Uterus (tissue), 4 donors: Measurements from ENCODE around the gene CCAR1. TPM values are rescaled to one million over a fixed set of nuclear protein-coding genes. Genes with fewer than 3 reads are reported as not detected.
"Not testable (repeated sequence)": the region's sequence is repeated elsewhere in the genome, so short reads cannot be mapped to it uniquely, and the experiment has no call there.

Experiments used
- DNase-seq, 2 donors: peaks; one replicate each; pipeline ENCODE4 v3.0.0-alpha.2; 2019 to 2020
- H3K27ac ChIP-seq, 2 donors: fragments of 200-600 bp; sonication (generic); 1 replicate in 1 of 2; 2 replicates in 1 of 2; pipeline ENCODE4 v1.5.1; 2016 to 2018
- H3K27me3 ChIP-seq, 2 donors: fragments of 200-600 bp; sonication (generic); one replicate each; pipeline ENCODE4 v1.5.1; 2018 to 2019; ENCODE audit warnings: control low read depth in 1 of 2
- H3K36me3 ChIP-seq, 2 donors: fragments of 200-600 bp; sonication (generic); one replicate each; pipeline ENCODE4 v1.5.1; 2019; ENCODE audit warnings: control low read depth in 1 of 2
- H3K4me1 ChIP-seq, 2 donors: fragments of 200-600 bp; sonication (generic); one replicate each; pipeline ENCODE4 v1.5.1; 2018 to 2019; ENCODE audit warnings: control low read depth in 1 of 2
- H3K4me3 ChIP-seq, 2 donors: fragments of 200-600 bp; sonication (generic); 1 replicate in 1 of 2; 2 replicates in 1 of 2; pipeline ENCODE4 v1.5.1; 2018 to 2019; ENCODE audit warnings: mild to moderate bottlenecking in 1 of 2
- H3K9me3 ChIP-seq, 2 donors: fragments of 200-600 bp; sonication (generic); one replicate each; pipeline ENCODE4 v1.5.1; 2019; ENCODE audit warnings: control low read depth in 1 of 2
- POLR2A ChIP-seq, 2 donors: fragments of 450-650 bp; IDR thresholded peaks; one replicate each; pipeline ENCODE4 v1.6.1; 2016; ENCODE audit warnings: antibody characterized with exemption in 2 of 2, mild to moderate bottlenecking in 1 of 2, moderate library complexity in 1 of 2
- intact Hi-C: fragments of 100-400 bp; cut with DNase I; formaldehyde crosslinking; loops from one replicate; pipeline ENCODE4 v1.15.1; 2023; ENCODE audit warnings: low total_unique reads
- microRNA-seq: library from miRNA; unstranded; fragments of <30 nt; microRNA quantifications from one replicate; pipeline ENCODE4, GENCODE V29; 2016; ENCODE audit warnings: borderline microRNAs expressed, borderline replicate concordance
- small RNA-seq: library from RNA; depleted of rRNA; stranded (forward); fragments of <200 nt; gene quantifications from one replicate; pipeline ENCODE3, GENCODE V24; 2016
- total RNA-seq, 4 donors: library from RNA; depleted of rRNA in 3 of 4; stranded (reverse); fragments of >200 nt in 3 of 4; gene quantifications; one replicate each; pipeline versions ENCODE4 v1.1.0 to v1.2.4, GENCODE V29; 2014 to 2023
- TF ChIP-seq, protein P1 (sequence below), 4 experiments: fragments of 200-600 bp in 2 of 4; fragments of 450-650 bp in 2 of 4; sonication (generic) in 2 of 4; IDR thresholded peaks; one replicate each; pipeline ENCODE4 v1.5.1; 2016 to 2019; ENCODE audit warnings: antibody characterized with exemption in 4 of 4, mild to moderate bottlenecking in 2 of 4, moderate library complexity in 1 of 4
- donor health status: DM: yes; HTN: yes; CAD: no.

Gene CCAR1
- total RNA-seq, 4 donors from 2014 or later = 31.0 to 75.6 (median 51.7) TPM

DNA sequence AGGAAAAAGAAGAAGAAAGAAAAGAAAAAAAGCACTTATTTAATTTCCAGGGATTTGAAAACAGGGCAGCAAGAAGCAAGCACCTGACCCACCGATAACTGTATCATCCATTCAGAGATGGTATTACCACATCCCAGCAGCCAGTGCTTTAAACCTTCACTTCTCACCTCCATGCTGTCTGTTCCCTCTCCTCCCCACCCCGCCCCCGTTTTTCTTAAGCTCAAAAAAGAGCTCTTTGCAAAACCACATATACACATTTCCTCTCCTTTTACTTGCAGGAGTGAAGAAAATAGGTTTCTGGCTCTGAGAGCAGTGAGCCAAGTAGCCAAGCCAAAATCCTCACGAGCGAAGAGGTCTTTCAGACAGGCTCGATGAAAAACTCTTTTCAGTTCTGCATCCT lies 108.5 kb downstream of the CCAR1 start:
- no peaks in the 10 kb centered on the region for H3K27me3 ChIP-seq
- no peak for TF ChIP-seq POLR2A (IDR thresholded peaks at IDR 0.05)
- TF ChIP-seq, protein P1, sequence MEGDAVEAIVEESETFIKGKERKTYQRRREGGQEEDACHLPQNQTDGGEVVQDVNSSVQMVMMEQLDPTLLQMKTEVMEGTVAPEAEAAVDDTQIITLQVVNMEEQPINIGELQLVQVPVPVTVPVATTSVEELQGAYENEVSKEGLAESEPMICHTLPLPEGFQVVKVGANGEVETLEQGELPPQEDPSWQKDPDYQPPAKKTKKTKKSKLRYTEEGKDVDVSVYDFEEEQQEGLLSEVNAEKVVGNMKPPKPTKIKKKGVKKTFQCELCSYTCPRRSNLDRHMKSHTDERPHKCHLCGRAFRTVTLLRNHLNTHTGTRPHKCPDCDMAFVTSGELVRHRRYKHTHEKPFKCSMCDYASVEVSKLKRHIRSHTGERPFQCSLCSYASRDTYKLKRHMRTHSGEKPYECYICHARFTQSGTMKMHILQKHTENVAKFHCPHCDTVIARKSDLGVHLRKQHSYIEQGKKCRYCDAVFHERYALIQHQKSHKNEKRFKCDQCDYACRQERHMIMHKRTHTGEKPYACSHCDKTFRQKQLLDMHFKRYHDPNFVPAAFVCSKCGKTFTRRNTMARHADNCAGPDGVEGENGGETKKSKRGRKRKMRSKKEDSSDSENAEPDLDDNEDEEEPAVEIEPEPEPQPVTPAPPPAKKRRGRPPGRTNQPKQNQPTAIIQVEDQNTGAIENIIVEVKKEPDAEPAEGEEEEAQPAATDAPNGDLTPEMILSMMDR (IDR thresholded peaks at IDR 0.05) = no peak
- no peak overlapping the region for H3K4me3 ChIP-seq
- no peaks in the 10 kb centered on the region for H3K36me3 ChIP-seq
- H3K9me3 ChIP-seq = no peaks in the 10 kb centered on the region
- no peak for DNase-seq
- no peak overlapping the region for H3K27ac ChIP-seq
- intact Hi-C loops = no loop called here
- H3K4me1 ChIP-seq = peaks cover 0 to 4% of the 10 kb centered on the region in 2 donors

DNA sequence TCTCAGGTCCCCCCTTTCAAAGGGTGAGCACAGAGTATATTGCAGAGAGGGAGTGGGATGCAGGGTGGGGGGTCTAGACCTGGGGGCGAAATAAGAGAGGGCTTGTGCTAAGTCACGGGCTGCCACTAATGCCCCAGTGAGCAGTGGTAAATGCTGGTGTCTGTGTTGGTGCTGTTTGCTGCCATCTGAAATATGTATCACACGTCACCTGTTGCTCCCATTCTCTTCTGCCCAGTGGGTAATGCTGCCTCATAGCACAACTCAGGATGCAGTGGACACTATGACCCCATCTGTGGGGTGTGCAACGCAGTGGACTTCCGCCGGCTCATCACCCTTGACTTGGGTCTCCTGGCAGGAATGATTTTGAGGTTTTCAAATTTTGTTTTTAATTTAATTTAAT lies 108.9 kb downstream of the CCAR1 start:
- intact Hi-C loops = no loop called here
- H3K4me3 ChIP-seq = no peak overlapping the region
- no peak for DNase-seq
- peaks cover 0 to 4% of the 10 kb centered on the region in 2 donors for H3K4me1 ChIP-seq
- H3K9me3 ChIP-seq = no peaks in the 10 kb centered on the region
- H3K36me3 ChIP-seq = no peaks in the 10 kb centered on the region
- no peak overlapping the region for H3K27ac ChIP-seq
- H3K27me3 ChIP-seq = no peaks in the 10 kb centered on the region
- TF ChIP-seq POLR2A (IDR thresholded peaks at IDR 0.05) = no peak
- TF ChIP-seq, protein P1 (IDR thresholded peaks at IDR 0.05) = no peak

DNA sequence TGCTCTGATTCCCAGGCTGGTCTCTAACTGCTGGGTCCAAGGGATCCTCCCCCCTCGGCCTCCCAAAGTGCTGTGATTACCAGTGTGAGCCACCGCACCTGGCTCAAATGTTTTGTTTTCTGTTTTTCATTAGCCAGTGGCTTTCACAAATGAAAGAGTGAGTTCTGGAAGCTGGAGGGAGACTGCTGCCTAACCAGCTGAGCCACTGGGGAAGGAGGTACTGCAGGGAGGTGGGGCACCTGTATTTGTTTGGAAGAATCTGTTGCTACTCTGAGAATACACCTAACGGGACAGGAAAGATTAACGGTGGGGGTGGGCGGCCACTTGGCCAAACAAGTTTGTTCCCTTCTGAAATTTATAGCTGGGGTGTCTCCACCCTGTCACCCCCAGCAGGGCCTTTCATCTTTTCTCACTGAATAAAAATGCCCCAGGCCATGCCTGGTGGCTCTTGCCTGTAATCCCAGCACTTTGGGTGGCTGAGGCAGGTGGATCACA lies 111.0 kb downstream of the CCAR1 start:
- no peaks in the 10 kb centered on the region for H3K27me3 ChIP-seq
- intact Hi-C loops = no loop called here
- H3K9me3 ChIP-seq = no peaks in the 10 kb centered on the region
- peaks cover 0 to 1% of the 10 kb centered on the region in 2 donors for H3K4me1 ChIP-seq
- DNase-seq = no peak
- no peak overlapping the region for H3K27ac ChIP-seq
- TF ChIP-seq, protein P1 (IDR thresholded peaks at IDR 0.05) = no peak
- TF ChIP-seq POLR2A (IDR thresholded peaks at IDR 0.05) = no peak
- no peaks in the 10 kb centered on the region for H3K36me3 ChIP-seq
- H3K4me3 ChIP-seq = no peak overlapping the region

DNA sequence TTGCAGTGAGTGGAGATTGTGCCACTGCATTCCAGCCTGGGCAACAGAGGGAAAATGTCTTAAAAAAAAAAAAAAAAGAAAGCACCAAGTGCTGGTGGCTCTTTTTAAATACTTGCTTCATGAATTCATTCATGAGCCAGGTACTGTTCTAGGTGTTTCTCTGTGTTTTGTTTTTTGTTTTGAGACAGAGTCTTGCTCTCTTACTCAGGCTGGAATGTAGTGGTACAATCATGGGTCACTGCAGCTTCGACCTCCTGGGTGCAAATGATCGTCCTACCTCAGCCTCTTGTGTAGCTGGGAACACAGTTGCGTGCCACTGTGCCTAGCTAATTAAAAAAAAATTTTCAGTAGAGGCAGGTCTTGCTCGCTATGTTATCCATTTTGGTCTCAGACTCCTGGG lies 111.6 kb downstream of the CCAR1 start:
- no peaks in the 10 kb centered on the region for H3K9me3 ChIP-seq
- TF ChIP-seq, protein P1 (IDR thresholded peaks at IDR 0.05) = no peak
- no peak for TF ChIP-seq POLR2A (IDR thresholded peaks at IDR 0.05)
- H3K36me3 ChIP-seq = no peaks in the 10 kb centered on the region
- H3K4me1 ChIP-seq = no peaks in the 10 kb centered on the region
- no peak for DNase-seq
- no peaks in the 10 kb centered on the region for H3K27me3 ChIP-seq
- no peak overlapping the region for H3K27ac ChIP-seq
- H3K4me3 ChIP-seq = no peak overlapping the region
- intact Hi-C loops = no loop called here

DNA sequence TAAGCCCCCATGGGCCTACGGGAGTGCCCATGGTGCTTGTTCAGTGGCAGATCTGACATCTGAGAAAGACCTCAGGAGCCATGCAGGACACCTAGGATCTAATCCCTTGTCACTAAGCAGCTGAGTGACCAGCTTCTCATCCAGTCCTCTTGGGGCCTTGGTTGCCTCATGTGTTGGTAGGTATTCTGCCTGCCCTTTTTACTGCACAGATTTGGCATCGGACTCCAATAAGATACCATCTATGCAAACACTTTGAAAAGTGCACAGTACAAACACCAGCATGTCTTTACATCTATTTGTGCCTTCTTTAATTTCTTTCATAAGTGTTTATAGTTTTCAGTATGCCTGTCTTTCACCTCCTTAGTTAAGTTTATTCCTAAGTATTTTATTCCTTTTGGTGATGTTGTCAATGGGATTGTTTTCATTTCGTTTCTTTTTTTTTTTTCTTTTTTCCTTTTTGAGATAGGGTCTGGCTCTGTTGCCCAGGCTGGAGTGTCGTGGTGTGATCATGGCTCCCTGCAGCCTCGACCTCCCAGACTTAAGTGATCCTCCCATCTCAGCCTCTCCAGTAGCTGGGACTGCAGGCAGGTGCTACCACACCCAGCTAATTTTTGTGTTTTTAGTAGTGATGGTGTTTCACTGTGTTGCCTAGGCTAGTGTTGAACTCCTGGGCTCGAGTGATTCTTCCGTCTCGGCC lies 116.7 kb downstream of the CCAR1 start:
- Histone ChIP-seq H3K36me3 (no peaks in the 10 kb centered on the region), H3K4me1 (no peaks in the 10 kb centered on the region), H3K27me3 (no peaks in the 10 kb centered on the region), H3K27ac (no peak overlapping the region), H3K4me3 (no peak overlapping the region), H3K9me3 (no peaks in the 10 kb centered on the region)
- intact Hi-C loops = no loop called here
- no peak for DNase-seq
- no peak for TF ChIP-seq POLR2A (IDR thresholded peaks at IDR 0.05)

DNA sequence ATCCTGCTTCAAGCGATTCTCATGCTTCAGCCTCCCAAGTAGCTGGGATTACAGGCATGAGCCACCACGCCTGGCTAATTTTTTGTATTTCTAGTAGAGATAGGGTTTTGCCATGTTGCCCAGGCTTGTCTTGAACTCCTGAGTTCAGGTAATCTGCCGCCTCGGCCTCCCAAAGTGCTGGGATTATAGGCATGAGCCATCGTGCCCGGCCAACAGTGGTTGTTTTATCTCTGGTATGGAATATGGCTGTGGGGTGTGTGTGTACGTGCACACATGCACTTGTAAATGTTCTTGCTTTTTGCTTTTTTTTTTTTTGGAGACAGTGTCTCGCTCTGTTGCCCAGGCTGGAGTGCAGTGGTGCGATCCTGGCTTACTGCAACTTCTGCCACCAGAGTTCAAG lies 119.6 kb downstream of the CCAR1 start:
- H3K9me3 ChIP-seq, DNase-seq, H3K27me3 ChIP-seq, H3K4me1 ChIP-seq, intact Hi-C loops, H3K27ac ChIP-seq, H3K4me3 ChIP-seq, H3K36me3 ChIP-seq: not testable (repeated sequence)

Small RNA genes within 50 kb of the gene (microRNA-seq; reads per million reads assigned to microRNA genes)
- gene MIR1254-1 = not detected

Small RNA genes within 50 kb of the gene (small RNA-seq; reads per million reads assigned to genes)
- not detected for gene MIR1254-1
- gene RF00019 = not detected

Other genes with a start within 250 kb of the CCAR1 start
- 10 to 100 TPM in 1 of 4 donors, 1 to 10 TPM in 1, under 1 TPM in 2; under 0.01 to 20.7 (median 3.7) TPM for gene DNA2, start 249.3 kb upstream of the CCAR1 start, total RNA-seq
- 100 to 1,000 TPM in 1 of 4 donors, 10 to 100 TPM in 3; 22.9 to 345 (median 33.1) TPM for gene SLC25A16, start 193.7 kb upstream of the CCAR1 start, total RNA-seq
- gene TET1, start 160.9 kb upstream of the CCAR1 start, total RNA-seq = 10 to 100 TPM in 1 of 4 donors, 1 to 10 TPM in 3; 3.5 to 40.3 (median 7.1) TPM
- 1 to 10 TPM in 2 of 4 donors, under 1 TPM in 1, not detected in 1; 0.51 to 7.7 (median 4.2) TPM for gene STOX1, start 106.3 kb downstream of the CCAR1 start, total RNA-seq
- 10 to 100 TPM; 44.6 to 76.3 (median 49.1) TPM for gene DDX50, start 180.1 kb downstream of the CCAR1 start, total RNA-seq
- 10 to 100 TPM; 24.1 to 52.6 (median 38.1) TPM for gene DDX21, start 234.9 kb downstream of the CCAR1 start, total RNA-seq